ENCODE data around the gene NLRP1. TPM values are rescaled to one million over a fixed set of nuclear protein-coding genes. Genes with fewer than 3 reads are reported as not detected.

Gene NLRP1
- total and polyA plus RNA-seq, 8 donors, result 9.0 to 83.7 (median 18.4) TPM

DNA sequence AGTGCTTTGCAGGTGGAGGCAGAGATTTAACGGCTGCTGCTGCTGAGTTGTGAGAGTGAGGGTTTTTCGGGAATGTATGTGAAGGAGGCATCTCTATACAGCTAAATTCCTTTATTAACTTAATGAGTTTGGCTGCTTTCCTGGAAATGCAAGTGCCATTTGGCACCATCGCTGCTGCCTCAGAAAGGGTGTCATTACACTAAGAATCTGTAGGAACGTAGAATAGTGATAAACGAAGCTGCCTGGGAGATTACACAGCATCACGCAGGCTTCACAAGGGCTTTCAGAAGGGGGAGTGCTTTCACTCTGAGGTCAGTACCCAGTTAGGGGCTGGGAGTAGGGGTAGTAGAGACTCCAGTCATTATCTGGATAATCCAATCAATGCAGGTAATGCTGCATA, 14.1 kb upstream of the NLRP1 start:
- WGBS, 5 donors, result 26 to 40% (median 31%) methylated on average over 6 of the region's 6 CpGs
- Histone ChIP-seq H3K36me3 (no peaks in the 10 kb centered on the region), H3K4me3 (no peak overlapping the region), H3K27me3 (peaks cover 0 to 91% (median 16%) of the 10 kb centered on the region in 3 donors), H3K27ac (no peak overlapping the region), H3K9me3 (no peaks in the 10 kb centered on the region), H3K4me1 (no peaks in the 10 kb centered on the region)
- intact Hi-C loops (cut with DNase I; ENCODE audit: low total_unique reads), result no loop called here
- DNase-seq, result no peak
- TF ChIP-seq, protein P1, sequence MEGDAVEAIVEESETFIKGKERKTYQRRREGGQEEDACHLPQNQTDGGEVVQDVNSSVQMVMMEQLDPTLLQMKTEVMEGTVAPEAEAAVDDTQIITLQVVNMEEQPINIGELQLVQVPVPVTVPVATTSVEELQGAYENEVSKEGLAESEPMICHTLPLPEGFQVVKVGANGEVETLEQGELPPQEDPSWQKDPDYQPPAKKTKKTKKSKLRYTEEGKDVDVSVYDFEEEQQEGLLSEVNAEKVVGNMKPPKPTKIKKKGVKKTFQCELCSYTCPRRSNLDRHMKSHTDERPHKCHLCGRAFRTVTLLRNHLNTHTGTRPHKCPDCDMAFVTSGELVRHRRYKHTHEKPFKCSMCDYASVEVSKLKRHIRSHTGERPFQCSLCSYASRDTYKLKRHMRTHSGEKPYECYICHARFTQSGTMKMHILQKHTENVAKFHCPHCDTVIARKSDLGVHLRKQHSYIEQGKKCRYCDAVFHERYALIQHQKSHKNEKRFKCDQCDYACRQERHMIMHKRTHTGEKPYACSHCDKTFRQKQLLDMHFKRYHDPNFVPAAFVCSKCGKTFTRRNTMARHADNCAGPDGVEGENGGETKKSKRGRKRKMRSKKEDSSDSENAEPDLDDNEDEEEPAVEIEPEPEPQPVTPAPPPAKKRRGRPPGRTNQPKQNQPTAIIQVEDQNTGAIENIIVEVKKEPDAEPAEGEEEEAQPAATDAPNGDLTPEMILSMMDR (IDR thresholded peaks at IDR 0.05), result no peak
- TF ChIP-seq POLR2AphosphoS5 (IDR thresholded peaks at IDR 0.05) (no peak), POLR2A (IDR thresholded peaks at IDR 0.05) (no peak), EP300 (IDR thresholded peaks at IDR 0.05) (no peak)

DNA sequence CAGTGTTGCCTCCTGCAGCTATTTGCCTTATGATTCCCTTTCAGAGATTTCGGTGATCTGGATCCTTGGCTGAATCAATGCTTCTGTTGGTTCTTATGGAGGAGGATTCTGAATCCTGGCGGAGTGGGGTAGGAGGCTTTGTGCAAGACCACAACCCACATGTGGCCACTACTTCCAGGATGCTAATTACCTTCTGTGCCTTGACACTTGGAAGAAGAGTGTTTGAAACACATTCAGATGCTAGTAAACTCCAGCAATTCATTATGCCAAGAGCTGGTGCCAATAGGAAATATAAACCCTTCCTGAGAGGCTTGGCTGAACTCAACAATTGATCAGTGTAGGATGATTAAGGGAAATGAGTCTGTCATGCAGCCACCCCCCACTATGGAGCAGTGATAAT, 12.1 kb upstream of the NLRP1 start:
- 68 to 89% (median 84%) methylated on average over 2 of the region's 2 CpGs for WGBS, 5 donors

DNA sequence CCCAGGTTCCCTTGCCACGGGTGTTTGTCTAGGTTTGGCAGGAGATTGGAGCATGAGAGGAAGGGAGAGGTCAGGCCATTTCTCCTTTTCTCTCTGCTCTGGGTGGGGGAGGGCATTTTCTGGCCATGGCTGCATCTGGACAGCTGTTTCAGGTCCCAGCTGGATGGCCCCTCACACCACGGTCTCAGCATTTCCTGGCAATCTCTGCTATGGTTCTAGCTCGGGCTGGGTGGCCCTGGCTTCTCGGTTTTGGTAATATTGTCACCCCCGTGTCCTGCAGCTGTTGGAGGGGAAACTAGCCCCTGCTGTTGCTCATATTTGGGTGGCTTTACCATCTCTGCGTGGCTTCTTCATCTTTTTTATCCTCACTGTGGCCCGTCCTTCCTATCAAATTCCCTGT, 11.5 kb upstream of the NLRP1 start:
- DNase-seq, result no peak
- Histone ChIP-seq H3K4me1 (no peaks in the 10 kb centered on the region), H3K27ac (no peak overlapping the region), H3K9me3 (no peaks in the 10 kb centered on the region), H3K36me3 (no peaks in the 10 kb centered on the region), H3K4me3 (no peak overlapping the region), H3K27me3 (peaks cover 0 to 93% (median 18%) of the 10 kb centered on the region in 3 donors)
- 27 to 56% (median 46%) methylated on average over 5 to 7 of the region's 7 CpGs for WGBS, 5 donors
- intact Hi-C loops (cut with DNase I; ENCODE audit: low total_unique reads), result no loop called here
- TF ChIP-seq EP300 (IDR thresholded peaks at IDR 0.05), result no peak
- TF ChIP-seq, protein P1 (IDR thresholded peaks at IDR 0.05), result no peak
- TF ChIP-seq POLR2A (IDR thresholded peaks at IDR 0.05), result no peak
- no peak for TF ChIP-seq POLR2AphosphoS5 (IDR thresholded peaks at IDR 0.05)

More for the DNA sequence above, 12.1 kb upstream of the NLRP1 start:
- DNase-seq, result no peak
- no peaks in the 10 kb centered on the region for H3K9me3 ChIP-seq
- H3K27ac ChIP-seq, result no peak overlapping the region
- TF ChIP-seq, protein P1 (IDR thresholded peaks at IDR 0.05), result no peak
- TF ChIP-seq POLR2A (IDR thresholded peaks at IDR 0.05), result no peak
- no peak for TF ChIP-seq EP300 (IDR thresholded peaks at IDR 0.05)
- TF ChIP-seq POLR2AphosphoS5 (IDR thresholded peaks at IDR 0.05), result no peak
- peaks cover 0 to 93% (median 21%) of the 10 kb centered on the region in 3 donors for H3K27me3 ChIP-seq
- H3K36me3 ChIP-seq, result no peaks in the 10 kb centered on the region
- intact Hi-C loops (cut with DNase I; ENCODE audit: low total_unique reads), result no loop called here
- no peaks in the 10 kb centered on the region for H3K4me1 ChIP-seq
- no peak overlapping the region for H3K4me3 ChIP-seq

DNA sequence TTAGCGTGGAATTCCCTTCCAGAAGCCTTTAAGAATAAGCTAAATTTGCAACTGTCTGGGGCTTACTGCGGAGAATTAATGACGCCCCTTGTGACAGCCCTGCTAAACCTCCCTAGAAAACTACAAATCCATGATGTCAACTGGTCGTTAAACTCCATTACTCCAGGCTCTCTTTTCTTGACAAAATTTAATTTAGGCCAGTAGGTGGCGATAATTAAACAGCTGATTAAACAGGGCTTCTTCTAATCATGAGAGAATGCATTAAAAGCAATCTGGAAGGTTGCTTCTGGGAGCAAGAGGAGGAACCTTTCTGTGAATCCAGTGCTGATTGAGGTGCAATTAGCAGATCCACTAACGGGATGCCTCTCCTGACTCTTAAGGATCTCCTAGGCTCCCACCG, 8.1 kb upstream of the NLRP1 start:
- H3K27ac ChIP-seq, result no peak overlapping the region
- no peaks in the 10 kb centered on the region for H3K9me3 ChIP-seq
- TF ChIP-seq, protein P1 (IDR thresholded peaks at IDR 0.05), result peak in 5 of 7 experiments; percentile 7 to 57 (median 43)
- TF ChIP-seq EP300 (IDR thresholded peaks at IDR 0.05), result no peak
- intact Hi-C loops (cut with DNase I; ENCODE audit: low total_unique reads), result no loop called here
- peaks cover 0 to 77% (median 10%) of the 10 kb centered on the region in 3 donors for H3K27me3 ChIP-seq
- no peak overlapping the region for H3K4me3 ChIP-seq
- H3K36me3 ChIP-seq, result no peaks in the 10 kb centered on the region
- H3K4me1 ChIP-seq, result no peaks in the 10 kb centered on the region
- DNase-seq, result peak in 1 of 2 donors; percentile 62
- 16 to 24% (median 18%) methylated on average over 7 of the region's 7 CpGs for WGBS, 5 donors

Data from stomach (tissue), 9 donors.